ENCODE measurements around the gene STK11. TPM values are rescaled to one million over a fixed set of nuclear protein-coding genes. Genes with fewer than 3 reads are reported as not detected.

The STK11 gene
- total RNA-seq, 1 experiment from 2014 or later, result 53.0 TPM

GRCh38 chr19:1260749-1261537 is 55.4 kb downstream of the STK11 start:
- ChIA-PET POLR2A (ENCODE audit: unreplicated experiment) (no interaction called here), CTCF (no interaction called here)
- Histone ChIP-seq H4K20me1 (ENCODE audit: insufficient read depth) (0 out of 2 replicates have a peak, but pooled peaks cover 3% of the 10 kb centered on the region), H3F3A (ENCODE audit: insufficient read depth, low read depth) (peaks cover 64% of the 10 kb centered on the region), H3K27me3 (ENCODE audit: insufficient read depth, low read depth) (no peaks in the 10 kb centered on the region), H3K4me3 (peak overlapping the region; percentile 94), H3K79me2 (ENCODE audit: low read depth) (peaks cover 21% of the 10 kb centered on the region), H3K4me2 (peak overlapping the region; percentile 97), H3K9me2 (ENCODE audit: insufficient read depth) (no peaks in the 10 kb centered on the region), H3K4me1 (replicated peaks; ENCODE audit: insufficient read depth) (peaks cover 63% of the 10 kb centered on the region), H3K9me3 (ENCODE audit: insufficient read depth, low read depth) (no peaks in the 10 kb centered on the region), H2AFZ (no peak overlapping the region), H3K36me3 (ENCODE audit: low read depth) (no peaks in the 10 kb centered on the region), H3K27ac (peak overlapping the region; percentile 92)
- peak; percentile 78 to 93 for DNase-seq
- intact Hi-C loops (cut with micrococcal nuclease; ENCODE audit: unreplicated experiment), result no loop called here
- no peak for TF ChIP-seq EZH2 (IDR thresholded peaks at IDR 0.05; ENCODE audit: low read depth)
- TF ChIP-seq, protein P1, sequence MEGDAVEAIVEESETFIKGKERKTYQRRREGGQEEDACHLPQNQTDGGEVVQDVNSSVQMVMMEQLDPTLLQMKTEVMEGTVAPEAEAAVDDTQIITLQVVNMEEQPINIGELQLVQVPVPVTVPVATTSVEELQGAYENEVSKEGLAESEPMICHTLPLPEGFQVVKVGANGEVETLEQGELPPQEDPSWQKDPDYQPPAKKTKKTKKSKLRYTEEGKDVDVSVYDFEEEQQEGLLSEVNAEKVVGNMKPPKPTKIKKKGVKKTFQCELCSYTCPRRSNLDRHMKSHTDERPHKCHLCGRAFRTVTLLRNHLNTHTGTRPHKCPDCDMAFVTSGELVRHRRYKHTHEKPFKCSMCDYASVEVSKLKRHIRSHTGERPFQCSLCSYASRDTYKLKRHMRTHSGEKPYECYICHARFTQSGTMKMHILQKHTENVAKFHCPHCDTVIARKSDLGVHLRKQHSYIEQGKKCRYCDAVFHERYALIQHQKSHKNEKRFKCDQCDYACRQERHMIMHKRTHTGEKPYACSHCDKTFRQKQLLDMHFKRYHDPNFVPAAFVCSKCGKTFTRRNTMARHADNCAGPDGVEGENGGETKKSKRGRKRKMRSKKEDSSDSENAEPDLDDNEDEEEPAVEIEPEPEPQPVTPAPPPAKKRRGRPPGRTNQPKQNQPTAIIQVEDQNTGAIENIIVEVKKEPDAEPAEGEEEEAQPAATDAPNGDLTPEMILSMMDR (conservative IDR thresholded peaks at IDR 0.05), result no peak
- BruUV-seq (replicated peaks), result TSS peak; percentile 8

DNA sequence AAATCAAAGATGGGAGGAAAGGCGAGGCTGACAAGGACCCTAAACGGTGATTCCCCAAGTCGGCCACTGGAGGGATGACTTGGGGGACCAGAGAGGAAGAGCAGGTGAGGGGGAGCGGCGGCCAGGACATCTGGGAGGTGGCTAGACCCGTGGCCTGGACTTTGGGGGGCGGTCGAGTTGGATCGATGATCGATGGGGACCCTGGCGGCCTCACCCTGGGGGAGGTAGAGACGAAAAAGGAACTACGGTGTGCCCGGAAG is 55.9 kb downstream of the STK11 start:
- H3K27ac ChIP-seq, result peak overlapping the region; percentile 90
- H2AFZ ChIP-seq, result no peak overlapping the region
- POLR2A ChIA-PET (ENCODE audit: unreplicated experiment), result interaction anchor here (0.6 to 1.1 kb wide), 2 partner anchors 8 to 157 kb away, joined by 3 to 4 read pairs; no protein-coding TSS in a partner anchor
- no TSS peak for BruUV-seq (replicated peaks)
- no peaks in the 10 kb centered on the region for H3K9me3 ChIP-seq (ENCODE audit: insufficient read depth, low read depth)
- CTCF ChIA-PET, result no interaction called here
- peaks cover 65% of the 10 kb centered on the region for H3F3A ChIP-seq (ENCODE audit: insufficient read depth, low read depth)
- H3K36me3 ChIP-seq (ENCODE audit: low read depth), result no peaks in the 10 kb centered on the region
- intact Hi-C loops (cut with micrococcal nuclease; ENCODE audit: unreplicated experiment), result no loop called here
- H4K20me1 ChIP-seq (ENCODE audit: insufficient read depth), result 0 out of 2 replicates have a peak, but pooled peaks cover 3% of the 10 kb centered on the region
- peak overlapping the region; percentile 97 for H3K4me2 ChIP-seq
- TF ChIP-seq, protein P1 (conservative IDR thresholded peaks at IDR 0.05), result no peak; the same call in 1 of the 2 replicates
- TF ChIP-seq EZH2 (IDR thresholded peaks at IDR 0.05; ENCODE audit: low read depth), result no peak
- H3K9me2 ChIP-seq (ENCODE audit: insufficient read depth), result no peaks in the 10 kb centered on the region
- H3K27me3 ChIP-seq (ENCODE audit: insufficient read depth, low read depth), result no peaks in the 10 kb centered on the region
- peaks cover 65% of the 10 kb centered on the region for H3K4me1 ChIP-seq (replicated peaks; ENCODE audit: insufficient read depth)
- H3K4me3 ChIP-seq, result peak overlapping the region; percentile 94
- DNase-seq, result no peak
- peaks cover 16% of the 10 kb centered on the region for H3K79me2 ChIP-seq (ENCODE audit: low read depth)

DNA sequence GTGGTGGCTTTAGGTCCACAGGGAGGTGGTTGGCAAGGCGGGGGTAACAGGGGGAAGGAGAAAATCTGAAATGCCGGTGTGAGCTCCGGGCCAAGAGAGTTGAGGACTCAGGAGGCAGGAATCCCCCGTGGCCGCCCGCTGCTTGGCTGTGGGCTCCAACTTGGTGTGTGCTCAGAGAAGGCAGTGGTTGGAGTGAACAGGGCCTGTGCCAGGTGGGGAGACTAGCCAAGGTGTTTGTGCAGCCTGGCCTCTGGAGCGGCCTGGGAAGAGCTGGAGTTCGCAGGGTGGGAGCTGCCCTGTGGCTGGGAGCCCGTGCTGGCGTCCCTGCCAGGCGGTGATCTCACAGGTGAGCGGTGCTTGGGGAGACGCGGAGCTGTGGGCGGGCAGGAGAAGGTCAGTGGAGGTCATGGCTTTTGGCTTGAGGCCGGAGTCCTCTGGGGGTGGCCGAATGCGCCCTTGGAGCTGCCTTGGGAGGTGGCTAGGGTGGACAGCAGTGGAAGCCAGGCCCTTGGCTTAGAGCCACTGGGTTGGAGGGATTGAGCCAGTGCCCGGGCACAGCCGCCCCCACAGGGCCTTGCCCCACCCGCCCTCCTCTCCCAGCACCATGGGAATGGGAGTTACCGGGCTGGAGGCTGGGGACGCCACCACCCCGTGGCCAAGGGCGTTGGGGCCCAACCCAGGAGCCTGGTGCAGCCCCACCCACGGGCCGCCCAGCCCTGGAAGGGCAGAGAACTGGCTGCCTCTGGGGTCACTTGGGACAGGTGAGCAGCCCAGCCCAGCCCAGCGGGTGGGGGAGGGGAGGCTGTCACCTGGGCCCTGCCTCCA is 56.4 kb downstream of the STK11 start:
- H2AFZ ChIP-seq, result no peak overlapping the region
- POLR2A ChIA-PET (ENCODE audit: unreplicated experiment), result interaction anchor here (0.6 to 1.1 kb wide), 4 partner anchors 9 to 197 kb away, joined by 3 to 4 read pairs (median 4); no protein-coding TSS in a partner anchor

More for the DNA sequence above, 56.4 kb downstream of the STK11 start:
- H3K9me2 ChIP-seq (ENCODE audit: insufficient read depth), result no peaks in the 10 kb centered on the region
- no peak for TF ChIP-seq EZH2 (IDR thresholded peaks at IDR 0.05; ENCODE audit: low read depth)
- TF ChIP-seq, protein P1 (conservative IDR thresholded peaks at IDR 0.05), result no peak
- H3K4me3 ChIP-seq, result peak overlapping the region; percentile 94
- intact Hi-C loops (cut with micrococcal nuclease; ENCODE audit: unreplicated experiment), result loop anchor here (1.0 kb wide), 1 partner anchor 9 kb away; no protein-coding TSS in a partner anchor
- CTCF ChIA-PET, result no interaction called here
- 0 out of 2 replicates have a peak, but pooled peaks cover 1% of the 10 kb centered on the region for H4K20me1 ChIP-seq (ENCODE audit: insufficient read depth)
- peaks cover 11% of the 10 kb centered on the region for H3K79me2 ChIP-seq (ENCODE audit: low read depth)
- no peaks in the 10 kb centered on the region for H3K9me3 ChIP-seq (ENCODE audit: insufficient read depth, low read depth)
- peaks cover 61% of the 10 kb centered on the region for H3K4me1 ChIP-seq (replicated peaks; ENCODE audit: insufficient read depth)
- peaks cover 59% of the 10 kb centered on the region for H3F3A ChIP-seq (ENCODE audit: insufficient read depth, low read depth)
- peak overlapping the region; percentile 90 for H3K27ac ChIP-seq
- H3K4me2 ChIP-seq, result peak overlapping the region; percentile 97
- H3K27me3 ChIP-seq (ENCODE audit: insufficient read depth, low read depth), result no peaks in the 10 kb centered on the region
- BruUV-seq (replicated peaks), result TSS peak; percentile 53
- DNase-seq, result peak; percentile 79 to 96
- no peaks in the 10 kb centered on the region for H3K36me3 ChIP-seq (ENCODE audit: low read depth)

Data from PC-9 (cell line).